HCT116 (cell line): ENCODE data around the gene TWNK. TPM values are rescaled to one million over a fixed set of nuclear protein-coding genes. Genes with fewer than 3 reads are reported as not detected.

Source experiments
- ATAC-seq: fragments of 200-7000 bp; cut with Tn5 transposase; 2 replicates; pipeline ENCODE4 v1.9.1; 2020; ENCODE audit warnings: mild to moderate bottlenecking, moderate library complexity
- BruUV-seq: library from RNA; stranded (reverse); fragments of 400-500 nt; replicated peaks from 2 replicates; lab custom pipeline; 2021; lab: Mats Ljungman, UMichigan
- CTCF ChIA-PET: fragments of 300-600 bp; sonication (Branson Sonifier 250); formaldehyde crosslinking; loops from one replicate; lab custom pipeline; 2021; ENCODE audit warnings: antibody characterized with exemption; lab: Charles Lee
- POLR2A ChIA-PET: fragments of 300-600, 350-600 bp; sonication (Branson Sonifier 250); formaldehyde crosslinking; loops from one replicate; lab custom pipeline; 2021; ENCODE audit warnings: antibody characterized with exemption; lab: Charles Lee
- RAD21 ChIA-PET, 2 experiments: fragments of 300-600 bp; sonication (Branson Sonifier 250); formaldehyde crosslinking; loops; one replicate each; lab custom pipeline; 2023; ENCODE audit warnings: low total read pairs in 2 of 2; ENCODE audit not compliant: uncharacterized antibody in 2 of 2, unreplicated experiment in 2 of 2, low non-redundant PET in 1 of 2; lab: Charles Lee
- DNase-seq: peaks from one replicate; pipeline ENCODE4 v3.0.0-alpha.2; 2010; ENCODE audit warnings: low read depth, low spot score
- H2AFZ ChIP-seq: fragments of 200-600 bp; shearing (Covaris generic), sonication (generic); 2 replicates; pipeline ENCODE4 v1.6.1; 2017; ENCODE audit warnings: low read depth, mixed run types, mixed read lengths, antibody characterized with exemption, low read length; ENCODE audit not compliant: poor library complexity, severe bottlenecking
- H3K27ac ChIP-seq: 2 replicates; pipeline ENCODE4 v1.5.1; 2012; ENCODE audit warnings: low read depth, low read length
- H3K27me3 ChIP-seq: fragments of 200-600 bp; sonication (generic); 2 replicates; pipeline ENCODE4 v1.6.1; 2016; ENCODE audit warnings: mixed run types, low read length, mixed read lengths; ENCODE audit not compliant: insufficient read depth
- H3K36me3 ChIP-seq, 2 experiments: fragments of 200-500 bp in 1 of 2; fragments of 200-600 bp in 1 of 2; sonication (Bioruptor generic) in 1 of 2; sonication (generic) in 1 of 2; 2 replicates each; pipeline versions ENCODE4 v1.5.1 to v1.6.1; 2014 to 2016; ENCODE audit warnings: low read length in 2 of 2, inconsistent platforms in 1 of 2, mixed read lengths in 1 of 2, mixed run types in 1 of 2; ENCODE audit not compliant: insufficient read depth in 2 of 2, control insufficient read depth in 1 of 2
- H3K4me1 ChIP-seq, 2 experiments: fragments of 200-600 bp in 1 of 2; sonication (generic) in 1 of 2; 2 replicates each; pipeline versions ENCODE4 v1.5.1 to v1.6.1; 2012 to 2017; ENCODE audit warnings: low read length in 2 of 2, inconsistent platforms in 1 of 2, mild to moderate bottlenecking in 1 of 2, mixed read lengths in 1 of 2, mixed run types in 1 of 2, moderate library complexity in 1 of 2; ENCODE audit not compliant: insufficient read depth in 2 of 2, control insufficient read depth in 1 of 2
- H3K4me2 ChIP-seq: fragments of 200-600 bp; sonication (generic); 2 replicates; pipeline ENCODE4 v1.6.1; 2017; ENCODE audit warnings: mixed run types, low read length, mixed read lengths
- H3K4me3 ChIP-seq, 2 experiments: fragments of 200-600 bp in 1 of 2; sonication (generic) in 1 of 2; replicated peaks in 1 of 2; 2 replicates each; pipeline ENCODE4 v1.5.1; 2011 to 2016; ENCODE audit warnings: low read length in 2 of 2, control low read depth in 1 of 2, low read depth in 1 of 2, mild to moderate bottlenecking in 1 of 2, mixed read lengths in 1 of 2, mixed run types in 1 of 2
- H3K79me2 ChIP-seq: fragments of 200-600 bp; sonication (generic); 2 replicates; pipeline ENCODE4 v1.6.1; 2017; ENCODE audit warnings: mild to moderate bottlenecking, mixed run types, low read length, moderate library complexity, mixed read lengths; ENCODE audit not compliant: insufficient read depth
- H3K9ac ChIP-seq: fragments of 200-600 bp; sonication (generic); 2 replicates; pipeline ENCODE4 v1.6.1; 2016; ENCODE audit warnings: low read length, mixed read lengths
- H3K9me2 ChIP-seq: fragments of 200-600 bp; sonication (generic), shearing (Covaris generic); 2 replicates; pipeline ENCODE4 v1.6.1; 2017; ENCODE audit warnings: mixed run types, mild to moderate bottlenecking, moderate library complexity; ENCODE audit not compliant: insufficient read depth
- H3K9me3 ChIP-seq, 2 experiments: fragments of 200-500 bp in 1 of 2; fragments of 200-600 bp in 1 of 2; sonication (Bioruptor generic) in 1 of 2; sonication (generic) in 1 of 2; 2 replicates each; pipeline ENCODE4 v1.6.1; 2014 to 2017; ENCODE audit warnings: low read length in 2 of 2, mixed read lengths in 2 of 2, inconsistent platforms in 1 of 2, low read depth in 1 of 2, mild to moderate bottlenecking in 1 of 2, mixed run types in 1 of 2, moderate library complexity in 1 of 2; ENCODE audit not compliant: control insufficient read depth in 1 of 2, insufficient read depth in 1 of 2
- H4K20me1 ChIP-seq: fragments of 200-600 bp; sonication (generic), shearing (Covaris generic); 2 replicates; pipeline ENCODE4 v1.6.1; 2017; ENCODE audit warnings: mixed run types, mild to moderate bottlenecking, moderate library complexity; ENCODE audit not compliant: insufficient read depth
- ATF3 ChIP-seq: IDR thresholded peaks from 2 replicates; pipeline ENCODE4 v1.6.1; 2012
- CBX3 ChIP-seq: IDR thresholded peaks from 2 replicates; pipeline ENCODE4 v1.6.1; 2012; ENCODE audit warnings: low read depth
- CTCF ChIP-seq, 3 experiments: fragments of 200-600 bp in 1 of 3; sonication (generic) in 1 of 3; IDR thresholded peaks in 2 of 3; conservative IDR thresholded peaks in 1 of 3; 2 replicates each; pipeline ENCODE4 v1.5.1; 2012 to 2017; ENCODE audit warnings: low read depth in 2 of 3, low read length in 2 of 3, antibody characterized with exemption in 1 of 3, borderline replicate concordance in 1 of 3, control low read depth in 1 of 3, mild to moderate bottlenecking in 1 of 3, mixed read lengths in 1 of 3, mixed run types in 1 of 3, moderate library complexity in 1 of 3; ENCODE audit not compliant: insufficient read depth in 1 of 3
- ELF1 ChIP-seq: IDR thresholded peaks from 2 replicates; pipeline ENCODE4 v1.6.1; 2012; ENCODE audit warnings: low read depth, borderline replicate concordance
- EZH2 ChIP-seq: fragments of 200-600 bp; sonication (generic); IDR thresholded peaks from 2 replicates; pipeline ENCODE4 v1.6.1; 2017; ENCODE audit warnings: antibody characterized with exemption, mixed run types
- FOSL1 ChIP-seq: IDR thresholded peaks from 2 replicates; pipeline ENCODE4 v1.6.1; 2012; ENCODE audit warnings: low read depth
- JUND ChIP-seq: IDR thresholded peaks from 2 replicates; pipeline ENCODE4 v1.6.1; 2012
- POLR2AphosphoS5 ChIP-seq: IDR thresholded peaks from 2 replicates; pipeline ENCODE4 v1.6.1; 2011; ENCODE audit warnings: mild to moderate bottlenecking, low read depth, low read length, moderate library complexity
- REST ChIP-seq: IDR thresholded peaks from 2 replicates; pipeline ENCODE4 v1.6.1; 2012; ENCODE audit warnings: low read depth
- SIN3A ChIP-seq: IDR thresholded peaks from 2 replicates; pipeline ENCODE4 v1.6.1; 2012; ENCODE audit warnings: low read depth
- SP1 ChIP-seq: IDR thresholded peaks from 2 replicates; pipeline ENCODE4 v1.6.1; 2012; ENCODE audit warnings: low read depth
- SRF ChIP-seq: IDR thresholded peaks from 2 replicates; pipeline ENCODE4 v1.6.1; 2012; ENCODE audit warnings: low read depth
- TCF7L2 ChIP-seq: IDR thresholded peaks from 2 replicates; pipeline ENCODE4 v1.7.0; 2011; ENCODE audit warnings: borderline replicate concordance, inconsistent platforms; ENCODE audit not compliant: insufficient read depth, insufficient read length; ENCODE audit errors: extremely low read depth
- ZBTB33 ChIP-seq: IDR thresholded peaks from 2 replicates; pipeline ENCODE4 v1.6.1; 2011; ENCODE audit warnings: mild to moderate bottlenecking, low read length, moderate library complexity; ENCODE audit not compliant: insufficient replicate concordance; ENCODE audit errors: extremely low read depth
- intact Hi-C: fragments of 100-400 bp; cut with micrococcal nuclease; formaldehyde crosslinking; loops from 2 replicates; pipeline ENCODE4 v1.10.0; 2022
- total RNA-seq: library from RNA; stranded (reverse); gene quantifications from one replicate; pipeline ENCODE4 v1.2.1, GENCODE V29; 2021; ENCODE audit not compliant: unreplicated experiment

Gene TWNK
- total RNA-seq, 1 experiment from 2014 or later: 42.1 TPM

- H3K9me2 ChIP-seq: no peaks in the 10 kb centered on the region
- ChIA-PET POLR2A (no interaction called here), CTCF (interaction anchor here (1.0 kb wide), 1 partner anchor 8 kb away, joined by 3 read pairs; no protein-coding TSS in a partner anchor), RAD21 (no interaction called here)
- H3K9ac ChIP-seq: no peak overlapping the region
- H3K79me2 ChIP-seq: no peaks in the 10 kb centered on the region
- BruUV-seq: no TSS peak
- no peak overlapping the region for H2AFZ ChIP-seq
- H3K36me3 ChIP-seq: no peaks in the 10 kb centered on the region
- H3K27me3 ChIP-seq: no peaks in the 10 kb centered on the region
- H3K27ac ChIP-seq: no peak overlapping the region
- H3K4me2 ChIP-seq: no peak overlapping the region
- H3K9me3 ChIP-seq: no peaks in the 10 kb centered on the region
- no peaks in the 10 kb centered on the region for H4K20me1 ChIP-seq
- intact Hi-C loops: no loop called here
- TF ChIP-seq SP1 (no peak), ELF1 (no peak), FOSL1 (no peak), REST (no peak), TCF7L2 (no peak), CBX3 (no peak), ATF3 (no peak), POLR2AphosphoS5 (no peak), EZH2 (no peak), SRF (no peak), SIN3A (no peak), ZBTB33 (no peak), JUND (no peak), CTCF (IDR thresholded peaks at IDR 0.05 in 2 of 3, conservative IDR thresholded peaks at IDR 0.05 in 1 of 3; ENCODE audit: borderline replicate concordance in 1 of 3, insufficient read depth in 1 of 3, low read depth in 2 of 3, low read length in 2 of 3) (no peak)
- ATAC-seq (no peak), DNase-seq (no peak)
- peaks cover 4 to 18% of the 10 kb centered on the region in 2 experiments; a peak in 3 of 4 replicates for H3K4me1 ChIP-seq
- no peak overlapping the region for H3K4me3 ChIP-seq
Observed at GRCh38 chr10:101022967-101023705, 35.8 kb downstream of the TWNK start.
